Panc1 (cell line): ENCODE data around the gene CAPNS1. TPM values are rescaled to one million over a fixed set of nuclear protein-coding genes. Genes with fewer than 3 reads are reported as not detected.

Experiments used
- ATAC-seq: fragments of 200-7000 bp; cut with Tn5 transposase; 2 replicates; pipeline ENCODE4 v1.9.1; 2020; ENCODE audit warnings: mild to moderate bottlenecking, moderate library complexity
- BruUV-seq: library from RNA; stranded (reverse); fragments of 400-500 nt; replicated peaks from 2 replicates; lab custom pipeline; 2021; lab: Mats Ljungman, UMichigan
- CTCF ChIA-PET: fragments of 300-600 bp; sonication (Branson Sonifier 250); formaldehyde crosslinking; loops from one replicate; lab custom pipeline; 2022; ENCODE audit warnings: antibody characterized with exemption; lab: Charles Lee
- POLR2A ChIA-PET: fragments of 300-600 bp; sonication (Branson Sonifier 250); formaldehyde crosslinking; loops from one replicate; lab custom pipeline; 2022; ENCODE audit warnings: antibody characterized with exemption; lab: Charles Lee
- DNase-seq: peaks from one replicate; pipeline ENCODE4 v3.0.0-alpha.2; 2010; ENCODE audit warnings: low read depth, low spot score
- H3K27ac ChIP-seq: 2 replicates; pipeline ENCODE4 v1.5.1; 2011; ENCODE audit warnings: mild to moderate bottlenecking, low read length, inconsistent platforms
- H3K27me3 ChIP-seq: fragments of 200-500 bp; sonication (Bioruptor generic); 2 replicates; pipeline ENCODE4 v1.6.0; 2014; ENCODE audit warnings: low read length, inconsistent platforms; ENCODE audit not compliant: control insufficient read depth, insufficient read depth
- H3K36me3 ChIP-seq: fragments of 200-500 bp; sonication (Bioruptor generic); 2 replicates; pipeline ENCODE4 v1.5.1; 2014; ENCODE audit warnings: inconsistent platforms, mild to moderate bottlenecking, low read length, moderate library complexity; ENCODE audit not compliant: control insufficient read depth, insufficient read depth
- H3K4me1 ChIP-seq: 2 replicates; pipeline ENCODE4 v1.5.1; 2011; ENCODE audit warnings: inconsistent platforms, mild to moderate bottlenecking, low read length, moderate library complexity; ENCODE audit not compliant: control insufficient read depth, insufficient read depth
- H3K4me3 ChIP-seq, 2 experiments: 2 replicates each; pipeline ENCODE4 v1.5.1; 2011 to 2012; ENCODE audit warnings: low read depth in 2 of 2, low read length in 2 of 2, mild to moderate bottlenecking in 2 of 2, inconsistent platforms in 1 of 2, moderate library complexity in 1 of 2
- H3K9me3 ChIP-seq: fragments of 200-500 bp; sonication (Bioruptor generic); 2 replicates; pipeline ENCODE4 v1.5.1; 2014; ENCODE audit warnings: low read depth, mild to moderate bottlenecking, inconsistent platforms, low read length, moderate library complexity; ENCODE audit not compliant: control insufficient read depth, insufficient read depth
- CTCF ChIP-seq: fragments of 450-650 bp; IDR thresholded peaks from 2 replicates; pipeline ENCODE4 v1.5.1; 2017; ENCODE audit warnings: mild to moderate bottlenecking
- POLR2AphosphoS5 ChIP-seq: IDR thresholded peaks from 2 replicates; pipeline ENCODE4 v1.6.1; 2012; ENCODE audit warnings: mild to moderate bottlenecking, low read depth, low read length, moderate library complexity
- REST ChIP-seq, 2 experiments: IDR thresholded peaks; 2 replicates each; pipeline ENCODE4 v1.6.1; 2011 to 2012; ENCODE audit warnings: low read depth in 2 of 2, control low read depth in 1 of 2, low read length in 1 of 2, mild to moderate bottlenecking in 1 of 2, moderate library complexity in 1 of 2; ENCODE audit not compliant: insufficient read depth in 1 of 2
- SIN3A ChIP-seq: IDR thresholded peaks from 2 replicates; pipeline ENCODE4 v1.6.1; 2012; ENCODE audit warnings: low read depth, mild to moderate bottlenecking, low read length, moderate library complexity, borderline replicate concordance; ENCODE audit not compliant: insufficient read depth
- TCF7L2 ChIP-seq: IDR thresholded peaks from 2 replicates; pipeline ENCODE4 v1.6.1; 2011; ENCODE audit warnings: mild to moderate bottlenecking, low read depth, low read length, inconsistent platforms
- in situ Hi-C: cut with HindIII; loops from 2 replicates; pipeline ENCODE4 v1.10.0; 2016; ENCODE audit warnings: low sequenced_read_pairs, low pct_unique_long_range_greater_than_20kb
- intact Hi-C: fragments of 100-400 bp; cut with micrococcal nuclease; formaldehyde crosslinking; loops from one replicate; pipeline ENCODE4 v1.10.0; 2022; ENCODE audit not compliant: unreplicated experiment
- total RNA-seq: library from RNA; stranded (reverse); gene quantifications from one replicate; pipeline ENCODE4 v1.2.1, GENCODE V29; 2021; ENCODE audit not compliant: unreplicated experiment

The CAPNS1 gene
- total RNA-seq, 1 experiment from 2014 or later = 1,158 TPM

- POLR2A ChIA-PET = no interaction called here
- CTCF ChIA-PET = no interaction called here
- in situ Hi-C loops = no loop called here
- TF ChIP-seq CTCF (no peak), POLR2AphosphoS5 (no peak), TCF7L2 (no peak), SIN3A (no peak), REST (IDR thresholded peaks at IDR 0.05; ENCODE audit: insufficient read depth in 1 of 2, low read depth in 2 of 2, low read length in 1 of 2) (no peak)
- intact Hi-C loops = no loop called here
- H3K36me3 ChIP-seq = 0 out of 2 replicates have a peak, but pooled peaks cover 3% of the 10 kb centered on the region
- no peaks in the 10 kb centered on the region for H3K4me1 ChIP-seq
- H3K4me3 ChIP-seq = no peak overlapping the region
- H3K27me3 ChIP-seq = no peaks in the 10 kb centered on the region
- DNase-seq = no peak
- BruUV-seq = TSS peak; percentile 27
- ATAC-seq = no peak; the same call in 1 of the 2 replicates
- H3K9me3 ChIP-seq = no peaks in the 10 kb centered on the region
- no peak overlapping the region; the same call in 1 of the 2 replicates for H3K27ac ChIP-seq
These were observed 21.1 kb downstream of the CAPNS1 start for GRCh38 chr19:36160821-36161596.

- Histone ChIP-seq H3K27me3 (no peaks in the 10 kb centered on the region), H3K27ac (no peak overlapping the region), H3K36me3 (0 out of 2 replicates have a peak, but pooled peaks cover 3% of the 10 kb centered on the region), H3K4me3 (no peak overlapping the region), H3K9me3 (no peaks in the 10 kb centered on the region), H3K4me1 (no peaks in the 10 kb centered on the region)
- no peak for TF ChIP-seq CTCF
- no peak for TF ChIP-seq TCF7L2
- no peak for TF ChIP-seq SIN3A
- TF ChIP-seq POLR2AphosphoS5 = no peak
- TF ChIP-seq REST (IDR thresholded peaks at IDR 0.05; ENCODE audit: insufficient read depth in 1 of 2, low read depth in 2 of 2, low read length in 1 of 2) = no peak
- intact Hi-C loops (no loop called here), in situ Hi-C loops (no loop called here)
- no peak for DNase-seq
- CTCF ChIA-PET = interaction anchor here (0.6 kb wide), 1 partner anchor 11 kb away, joined by 3 read pairs; no protein-coding TSS in a partner anchor
- ATAC-seq = peak; percentile 53; the same call in 1 of the 2 replicates
- no TSS peak for BruUV-seq
- POLR2A ChIA-PET = no interaction called here
These were observed 23.9 kb downstream of the CAPNS1 start for GRCh38 chr19:36163813-36164212.
